Activated CD4-positive, alpha-beta T cell treated with anti-CD3 and anti-CD28 coated beads, Interleukin-10, Interleukin-2, amounts not matched to agents 100 ng/mL and 50 ng/mL, durations not matched to agents 16 hours and 8 hours (primary cell): Measurements from ENCODE around the gene VASP.
A peak's percentile ranks its signal among the peaks of the same experiment; 100 is the strongest.
"Not testable (repeated sequence)": the region's sequence is repeated elsewhere in the genome, so short reads cannot be mapped to it uniquely, and the experiment has no call there.

Experiments
- DNase-seq: peaks from one replicate; pipeline ENCODE4 v3.0.0-alpha.2; 2020

VASP gene

DNA sequence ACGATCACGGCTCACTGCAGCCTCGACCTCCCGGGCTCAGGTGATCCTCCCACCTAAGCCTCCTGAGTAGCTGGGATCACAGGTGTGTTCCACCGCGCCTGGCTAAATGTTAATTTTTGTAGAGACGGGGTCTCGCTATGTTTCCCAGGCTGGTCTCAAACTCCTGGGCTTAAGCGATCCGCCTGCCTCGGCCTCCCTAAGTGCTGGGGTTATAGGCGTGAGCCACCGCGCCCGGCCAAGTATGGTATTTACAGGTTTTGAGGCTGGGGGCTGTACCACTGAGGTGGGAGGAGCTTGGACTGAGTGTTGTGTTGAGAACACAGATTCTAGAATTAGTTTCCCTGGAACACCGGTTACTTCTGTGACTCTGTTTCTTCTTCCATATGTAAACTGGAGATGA lies 9.5 kb upstream of the VASP start:
- DNase-seq = no peak

- peak; percentile 77 for DNase-seq
These were observed 8.7 kb upstream of the VASP start, which contains the start of gene PPM1N for GRCh38 chr19:45498411-45499195. Gene PPM1N, plus strand, starts transcription at chr19:45498443. Its CDS starts 30 bp downstream, at chr19:45498473.

DNA sequence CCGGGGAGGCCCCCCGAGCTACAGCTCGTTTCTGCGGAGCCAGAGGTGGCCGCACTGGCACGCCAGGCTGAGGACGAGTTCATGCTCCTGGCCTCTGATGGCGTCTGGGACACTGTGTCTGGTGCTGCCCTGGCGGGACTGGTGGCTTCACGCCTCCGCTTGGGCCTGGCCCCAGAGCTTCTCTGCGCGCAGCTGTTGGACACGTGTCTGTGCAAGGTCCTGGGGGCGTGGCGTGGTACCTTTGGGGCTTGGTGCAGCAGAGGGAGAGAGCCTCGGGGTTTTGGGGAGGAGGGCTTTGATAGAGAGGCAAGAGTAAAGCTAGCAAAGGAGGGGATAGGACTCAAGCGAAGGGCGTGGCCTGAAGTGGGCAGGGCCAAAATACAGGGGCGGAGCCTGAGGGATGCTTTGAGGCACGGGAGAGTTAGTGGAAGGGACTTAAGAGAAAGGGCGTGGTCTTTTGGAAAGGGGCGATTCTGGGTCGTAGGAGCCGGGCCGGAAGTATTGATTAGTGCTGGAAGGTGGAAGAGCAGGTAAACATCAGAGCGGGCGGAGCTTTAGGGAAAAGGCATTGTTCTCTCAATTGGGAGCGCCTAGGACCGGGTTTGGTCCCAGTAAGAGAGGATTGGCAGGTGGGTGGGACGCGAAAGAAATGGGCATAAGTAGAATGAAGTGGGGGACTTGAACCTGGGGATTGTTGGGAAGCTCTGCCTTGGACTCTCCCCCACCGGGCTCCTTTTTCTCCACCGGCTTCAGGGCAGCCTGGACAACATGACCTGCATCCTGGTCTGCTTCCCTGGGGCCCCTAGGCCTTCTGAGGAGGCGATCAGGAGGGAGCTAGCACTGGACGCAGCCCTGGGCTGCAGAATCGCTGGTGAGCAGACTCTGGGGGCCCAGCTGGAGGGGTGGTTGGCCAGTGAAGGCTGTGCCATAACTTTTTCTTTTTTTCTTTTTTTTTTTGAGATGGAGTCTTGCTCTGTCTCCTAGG lies 7.8 kb upstream of the VASP start:
- DNase-seq = peak; percentile 83

DNA sequence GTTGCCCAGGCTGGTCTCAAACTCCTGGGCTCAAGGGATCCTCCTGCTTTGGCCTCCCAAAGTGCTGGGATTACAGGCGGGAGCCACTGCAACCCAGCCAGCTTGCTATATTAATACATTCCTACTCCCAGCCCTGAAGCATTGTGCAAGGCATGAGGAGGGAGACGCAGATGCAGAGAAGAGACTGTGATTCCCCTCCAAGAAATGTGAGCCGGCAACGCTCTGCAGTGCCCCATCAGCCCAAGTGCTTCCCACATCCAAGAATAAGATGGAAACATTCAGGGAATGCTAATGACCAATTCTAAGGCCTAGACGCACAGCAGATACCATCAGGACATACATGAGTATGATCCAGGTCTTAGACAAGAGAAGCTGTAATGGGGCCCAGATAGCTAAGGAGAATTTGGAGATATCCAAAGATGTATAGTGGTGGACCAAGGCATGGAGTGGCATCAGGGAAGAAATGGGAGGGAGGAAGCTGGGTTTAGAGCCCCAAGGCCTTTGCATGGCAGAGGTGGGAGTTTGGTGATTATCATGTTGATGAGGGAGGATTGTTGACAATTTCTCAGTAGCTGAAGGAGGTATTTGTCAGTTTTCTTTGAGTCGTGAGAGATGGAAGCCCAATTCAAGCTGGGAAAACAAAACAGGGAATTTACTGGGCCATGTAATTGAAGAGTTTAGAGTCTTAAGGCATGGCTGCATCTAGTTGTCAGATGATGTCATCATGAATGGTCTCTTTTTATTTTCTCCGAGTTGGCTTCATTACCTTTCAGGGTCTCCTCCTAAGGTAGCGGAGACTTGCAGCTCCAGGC lies 6.2 kb upstream of the VASP start:
- no peak for DNase-seq

DNA sequence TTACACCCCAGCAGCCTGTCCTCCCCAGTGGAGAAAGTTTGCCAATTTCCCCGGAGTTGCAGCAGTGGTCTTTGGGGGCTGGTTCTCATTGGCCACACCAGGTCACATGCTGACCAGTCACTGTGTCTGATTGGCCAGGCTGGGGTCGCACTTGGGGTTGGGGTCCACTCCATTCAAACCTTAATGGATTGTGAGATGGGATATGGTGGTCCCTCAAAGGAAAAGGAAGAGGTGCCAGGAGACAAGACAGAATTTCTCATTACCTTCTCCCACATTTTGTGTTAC lies 5.6 kb upstream of the VASP start:
- DNase-seq = no peak

DNA sequence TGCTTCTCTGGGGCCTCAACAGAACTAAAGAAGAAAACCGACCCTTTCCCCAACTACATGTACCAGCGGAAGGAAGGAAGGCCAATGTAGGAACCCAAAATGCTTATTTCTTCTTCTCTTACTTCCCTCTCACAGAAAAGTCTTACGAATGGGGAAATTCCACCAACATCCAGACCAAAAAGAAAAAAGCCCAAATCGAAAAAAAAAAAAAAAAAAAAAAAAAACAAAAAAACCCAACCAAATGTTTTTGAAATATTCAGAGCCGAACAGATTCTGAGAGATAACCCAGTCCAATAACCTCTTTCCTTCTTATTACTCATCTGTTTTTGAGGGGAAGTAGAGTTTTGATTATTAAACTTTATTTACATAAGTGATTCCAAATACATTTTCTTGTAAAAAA lies 5.2 kb upstream of the VASP start:
- DNase-seq = no peak

GRCh38 chr19:45503909-45504308 lies 3.4 kb upstream of the VASP start:
- no peak for DNase-seq

GRCh38 chr19:45505151-45505995 lies 1.9 kb upstream of the VASP start:
- DNase-seq = no peak

DNA sequence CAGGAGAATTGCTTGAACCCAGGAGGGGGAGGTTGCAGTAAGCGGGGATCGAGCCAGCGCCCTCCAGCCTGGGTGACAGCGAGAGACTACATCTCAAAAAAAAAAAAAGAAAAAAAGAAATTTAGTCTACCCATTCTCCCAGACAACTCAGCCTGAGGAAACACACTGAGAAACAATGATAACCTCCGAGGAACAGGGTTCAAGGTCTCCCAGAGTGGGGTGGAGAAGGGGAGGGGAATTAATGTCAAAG lies 1.4 kb upstream of the VASP start:
- DNase-seq = no peak

DNA sequence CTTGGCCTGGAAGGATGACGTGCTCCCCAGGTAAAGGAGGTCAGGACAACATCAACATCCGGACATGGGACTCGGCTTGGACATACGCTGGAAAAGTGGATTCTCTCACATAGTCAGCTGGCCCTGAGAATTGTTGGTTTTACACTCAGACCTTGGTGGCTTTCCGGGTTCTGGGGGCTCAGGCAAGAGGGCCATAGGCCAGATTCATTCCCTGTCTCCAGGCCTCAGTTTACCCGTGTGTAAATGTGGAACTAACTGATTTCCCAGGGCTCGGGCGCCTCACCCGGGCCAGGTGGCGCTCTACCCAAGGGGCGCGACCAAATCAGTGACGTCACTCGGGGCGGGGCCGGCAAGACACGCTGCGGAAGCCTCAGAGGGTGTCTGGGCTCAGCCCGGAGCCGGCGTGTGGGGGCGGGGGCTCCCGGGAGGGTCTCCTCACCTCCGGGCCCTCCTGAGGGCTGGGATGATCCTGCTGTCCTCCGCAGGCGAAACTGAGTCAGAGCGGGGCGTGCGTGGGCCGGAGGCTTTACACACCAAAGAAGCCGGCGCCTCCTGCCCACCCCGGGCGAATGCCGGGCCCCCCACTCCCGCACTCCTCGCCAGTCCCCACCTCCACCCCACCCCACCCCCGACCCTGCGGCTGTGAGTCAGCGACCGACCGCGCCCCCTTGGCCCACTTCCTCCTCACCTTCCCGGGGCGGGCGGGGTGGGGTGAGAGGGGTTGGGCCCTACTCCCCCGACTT lies 862 bp upstream of the VASP start:
- DNase-seq = peak; percentile 98

GRCh38 chr19:45507872-45508416 lies 665 bp downstream of the VASP start:
- no peak for DNase-seq

- peak; percentile 52 for DNase-seq
These were observed 1.2 kb downstream of the VASP start for GRCh38 chr19:45508417-45508860.

- DNase-seq = peak; percentile 78
These were observed 1.8 kb downstream of the VASP start for GRCh38 chr19:45508861-45509691.

- DNase-seq = no peak
These were observed 2.4 kb downstream of the VASP start for GRCh38 chr19:45509692-45510015.

DNA sequence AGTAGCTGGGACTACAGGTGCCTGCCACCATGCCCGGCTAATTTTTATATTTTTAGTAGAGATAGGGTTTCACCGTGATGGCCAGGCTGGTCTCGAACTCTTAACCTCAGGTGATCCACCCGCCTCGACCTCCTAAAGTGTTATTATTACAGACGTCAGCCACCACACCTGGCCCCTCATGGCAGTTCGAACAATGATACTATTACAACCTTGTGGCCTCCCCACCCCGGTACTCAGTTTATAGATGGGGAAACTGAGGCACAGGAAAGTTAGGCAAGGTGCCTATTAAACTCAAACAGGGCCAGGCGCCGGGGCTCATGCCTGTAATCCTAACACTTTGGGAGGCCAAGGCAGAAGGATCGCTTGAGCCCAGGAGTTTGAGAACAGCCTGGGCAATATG lies 3.1 kb downstream of the VASP start:
- DNase-seq = not testable (repeated sequence)

DNA sequence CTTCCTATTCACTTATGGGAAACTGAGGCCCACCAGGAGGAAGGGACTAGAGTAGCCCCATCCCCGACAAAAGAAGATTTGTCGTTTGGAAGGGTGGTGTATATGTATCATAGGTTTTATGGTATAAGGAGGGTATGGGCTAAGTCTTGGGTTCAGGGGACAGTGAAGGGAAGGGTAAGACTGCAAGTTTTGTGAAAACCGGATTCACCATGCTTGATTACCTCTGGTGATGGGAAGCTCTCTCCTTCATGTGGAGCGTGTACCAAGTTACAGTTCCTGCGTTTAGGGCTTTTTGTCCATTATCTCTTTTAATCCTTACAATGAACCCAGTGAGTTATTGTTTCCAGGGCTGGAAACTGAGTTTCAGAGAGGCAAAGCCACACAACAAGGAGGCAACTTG lies 3.8 kb downstream of the VASP start:
- DNase-seq = no peak

GRCh38 chr19:45512881-45513483 lies 5.7 kb downstream of the VASP start:
- DNase-seq = no peak

GRCh38 chr19:45514376-45515051 lies 7.2 kb downstream of the VASP start:
- DNase-seq = no peak

DNA sequence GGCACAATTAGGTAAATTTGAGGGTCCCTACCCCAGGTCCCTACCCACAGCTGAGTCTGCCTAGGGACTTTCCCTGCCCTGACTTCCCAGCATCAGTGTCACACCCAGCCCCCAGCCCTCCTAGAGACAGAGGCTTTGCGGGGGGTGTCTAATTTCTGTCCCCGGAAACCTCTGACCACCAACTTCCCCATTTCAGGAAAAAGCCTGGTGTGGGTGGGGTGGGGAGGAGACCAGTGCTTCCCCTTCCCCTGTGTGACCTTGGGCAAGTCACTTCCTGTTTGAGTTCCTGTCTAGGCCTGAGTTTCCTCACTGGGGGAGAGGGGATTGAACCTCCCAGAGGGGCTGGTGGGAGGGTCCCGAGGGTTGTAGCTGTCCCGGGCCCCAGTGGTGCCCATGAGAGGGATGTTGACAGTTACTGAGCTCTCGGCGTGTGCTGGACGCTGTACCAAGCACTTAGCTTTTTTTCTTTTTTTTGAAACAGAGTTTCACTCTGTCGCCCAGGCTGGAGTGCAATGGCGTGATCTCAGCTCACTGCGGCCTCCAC lies 7.9 kb downstream of the VASP start:
- DNase-seq = peak; percentile 72
